Measurements from ENCODE around the gene GOLPH3.

- TF ChIP-seq CTCF (IDR thresholded peaks at IDR 0.05; ENCODE audit: low read depth, low read length, missing input control) (no peak), TAF1 (conservative IDR thresholded peaks at IDR 0.05) (no peak), REST (IDR thresholded peaks at IDR 0.05) (no peak), RAD21 (IDR thresholded peaks at IDR 0.05) (no peak), YY1 (IDR thresholded peaks at IDR 0.05) (no peak), SP1 (IDR thresholded peaks at IDR 0.05) (no peak), EGR1 (IDR thresholded peaks at IDR 0.05; ENCODE audit: low read depth in 2 of 2) (no peak), GABPA (IDR thresholded peaks at IDR 0.05 in 1 of 2, conservative IDR thresholded peaks at IDR 0.05 in 1 of 2) (no peak), ZBTB33 (IDR thresholded peaks at IDR 0.05) (no peak), JUND (IDR thresholded peaks at IDR 0.05) (no peak), HNF4G (IDR thresholded peaks at IDR 0.05) (no peak), MAX (IDR thresholded peaks at IDR 0.05) (no peak), FOXA2 (IDR thresholded peaks at IDR 0.05) (no peak)
Observed at GRCh38 chr5:32087086-32088082, 86.7 kb downstream of the GOLPH3 start.
